Measurements from ENCODE around the gene TUBA8.
"Not testable (repeated sequence)": the region's sequence is repeated elsewhere in the genome, so short reads cannot be mapped to it uniquely, and the experiment has no call there.

TUBA8 gene

DNA sequence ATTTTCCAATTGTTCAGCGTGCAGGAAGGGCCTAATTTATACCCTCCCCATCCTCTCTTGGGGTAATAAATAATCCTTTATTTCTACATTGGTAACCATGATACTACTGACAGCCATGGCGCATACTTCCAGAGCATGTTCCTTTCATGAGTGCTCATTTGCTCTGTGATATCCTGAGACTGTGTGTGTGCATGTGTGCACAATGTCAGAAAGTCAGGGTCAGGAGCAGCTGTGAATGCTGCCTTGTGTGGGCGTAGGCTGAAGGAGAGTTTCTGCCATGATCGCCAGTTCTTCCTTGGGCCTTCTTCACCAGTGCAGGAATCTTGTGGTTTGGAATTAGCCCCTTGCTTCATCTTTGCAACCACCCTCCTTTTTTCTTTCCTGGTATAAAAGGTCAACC lies 10.2 kb downstream of the TUBA8 start:
- ChIA-PET POLR2A (no interaction called here), CTCF (interaction anchor here (1.2 to 1.4 kb wide), 3 partner anchors 42 to 290 kb away, joined by 3 to 5 read pairs (median 4); no protein-coding TSS in a partner anchor)
- DNase-seq (ENCODE audit: extremely low spot score): no peak
- no peak for TF ChIP-seq CTCF (IDR thresholded peaks at IDR 0.05; ENCODE audit: control extremely low read depth, extremely low read depth, low read depth, missing control alignments)

DNA sequence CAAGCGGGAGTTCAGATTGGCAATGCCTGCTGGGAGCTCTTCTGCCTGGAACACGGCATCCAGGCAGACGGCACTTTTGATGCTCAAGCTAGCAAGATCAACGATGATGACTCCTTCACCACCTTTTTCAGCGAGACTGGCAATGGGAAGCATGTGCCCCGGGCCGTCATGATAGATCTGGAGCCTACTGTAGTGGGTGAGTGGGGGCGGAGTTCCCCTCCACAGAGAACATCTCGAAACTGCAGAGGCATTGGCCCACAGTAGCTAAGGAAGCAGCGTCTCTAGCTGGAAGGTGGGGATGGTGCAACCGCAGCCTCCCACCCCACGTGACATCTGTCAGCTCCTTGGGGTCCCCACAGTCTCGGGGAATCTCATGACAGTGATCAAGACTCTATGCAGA lies 10.9 kb downstream of the TUBA8 start:
- POLR2A ChIA-PET: no interaction called here
- no peak for DNase-seq (ENCODE audit: extremely low spot score)
- TF ChIP-seq CTCF (IDR thresholded peaks at IDR 0.05; ENCODE audit: control extremely low read depth, extremely low read depth, low read depth, missing control alignments): no peak
- CTCF ChIA-PET: interaction anchor here (1.2 to 1.4 kb wide), 2 partner anchors 43 to 291 kb away, joined by 3 to 4 read pairs; no protein-coding TSS in a partner anchor

- no peak for TF ChIP-seq CTCF (IDR thresholded peaks at IDR 0.05; ENCODE audit: control extremely low read depth, extremely low read depth, low read depth, missing control alignments)
- peak; percentile 10 for DNase-seq (ENCODE audit: extremely low spot score)
- ChIA-PET CTCF (interaction anchor here (1.2 to 1.4 kb wide), 2 partner anchors 43 to 292 kb away, joined by 3 to 4 read pairs; no protein-coding TSS in a partner anchor), POLR2A (no interaction called here)
Measured at GRCh38 chr22:18121954-18122554, 11.4 kb downstream of the TUBA8 start.

GRCh38 chr22:18123476-18124025 lies 12.9 kb downstream of the TUBA8 start:
- DNase-seq (ENCODE audit: extremely low spot score); POLR2A ChIA-PET: not testable (repeated sequence)
- CTCF ChIA-PET: interaction anchor here (1.1 to 1.5 kb wide), 2 partner anchors 10 to 17 kb away, joined by 4 to 5 read pairs; no protein-coding TSS in a partner anchor

- ChIA-PET POLR2A (no interaction called here), CTCF (no interaction called here)
- no peak for DNase-seq (ENCODE audit: extremely low spot score)
- TF ChIP-seq CTCF (IDR thresholded peaks at IDR 0.05; ENCODE audit: control extremely low read depth, extremely low read depth, low read depth, missing control alignments): no peak
Measured at GRCh38 chr22:18126606-18127005, 16.0 kb downstream of the TUBA8 start.

GRCh38 chr22:18130018-18130417 lies 19.4 kb downstream of the TUBA8 start:
- POLR2A ChIA-PET: no interaction called here
- no peak for TF ChIP-seq CTCF (IDR thresholded peaks at IDR 0.05; ENCODE audit: control extremely low read depth, extremely low read depth, low read depth, missing control alignments)
- DNase-seq (ENCODE audit: extremely low spot score): no peak
- CTCF ChIA-PET: interaction anchor here (1.0 kb wide), 1 partner anchor 54 kb away, joined by 3 read pairs; no protein-coding TSS in a partner anchor

GRCh38 chr22:18130699-18131429 lies 20.3 kb downstream of the TUBA8 start:
- ChIA-PET POLR2A (no interaction called here), CTCF (interaction anchor here (0.8 to 1.0 kb wide), 2 partner anchors 19 to 54 kb away, joined by 3 read pairs; no protein-coding TSS in a partner anchor)
- no peak for TF ChIP-seq CTCF (IDR thresholded peaks at IDR 0.05; ENCODE audit: control extremely low read depth, extremely low read depth, low read depth, missing control alignments)
- DNase-seq (ENCODE audit: extremely low spot score): no peak

All from GM10248 (cell line).